HL-60 (cell line): ENCODE results near the gene PRSS33.

Source experiments
- CTCF ChIP-seq: IDR thresholded peaks from one replicate; pipeline ENCODE4 v1.5.1; 2011; ENCODE audit warnings: low read length, control low read depth, inconsistent platforms; ENCODE audit not compliant: insufficient read depth
- POLR2AphosphoS5 ChIP-seq: IDR thresholded peaks from 2 replicates; pipeline ENCODE4 v1.6.1; 2012; ENCODE audit warnings: low read depth
- SPI1 ChIP-seq: IDR thresholded peaks from 2 replicates; pipeline ENCODE4 v1.6.1; 2012; ENCODE audit warnings: low read depth, mild to moderate bottlenecking, borderline replicate concordance
- TF ChIP-seq, protein P1 (sequence below): IDR thresholded peaks from 2 replicates; pipeline ENCODE4 v1.6.1; 2012; ENCODE audit warnings: low read depth; ENCODE audit not compliant: insufficient replicate concordance

GRCh38 chr16:2749476-2749875 lies 37.9 kb downstream of the PRSS33 start:
- TF ChIP-seq, protein P1, sequence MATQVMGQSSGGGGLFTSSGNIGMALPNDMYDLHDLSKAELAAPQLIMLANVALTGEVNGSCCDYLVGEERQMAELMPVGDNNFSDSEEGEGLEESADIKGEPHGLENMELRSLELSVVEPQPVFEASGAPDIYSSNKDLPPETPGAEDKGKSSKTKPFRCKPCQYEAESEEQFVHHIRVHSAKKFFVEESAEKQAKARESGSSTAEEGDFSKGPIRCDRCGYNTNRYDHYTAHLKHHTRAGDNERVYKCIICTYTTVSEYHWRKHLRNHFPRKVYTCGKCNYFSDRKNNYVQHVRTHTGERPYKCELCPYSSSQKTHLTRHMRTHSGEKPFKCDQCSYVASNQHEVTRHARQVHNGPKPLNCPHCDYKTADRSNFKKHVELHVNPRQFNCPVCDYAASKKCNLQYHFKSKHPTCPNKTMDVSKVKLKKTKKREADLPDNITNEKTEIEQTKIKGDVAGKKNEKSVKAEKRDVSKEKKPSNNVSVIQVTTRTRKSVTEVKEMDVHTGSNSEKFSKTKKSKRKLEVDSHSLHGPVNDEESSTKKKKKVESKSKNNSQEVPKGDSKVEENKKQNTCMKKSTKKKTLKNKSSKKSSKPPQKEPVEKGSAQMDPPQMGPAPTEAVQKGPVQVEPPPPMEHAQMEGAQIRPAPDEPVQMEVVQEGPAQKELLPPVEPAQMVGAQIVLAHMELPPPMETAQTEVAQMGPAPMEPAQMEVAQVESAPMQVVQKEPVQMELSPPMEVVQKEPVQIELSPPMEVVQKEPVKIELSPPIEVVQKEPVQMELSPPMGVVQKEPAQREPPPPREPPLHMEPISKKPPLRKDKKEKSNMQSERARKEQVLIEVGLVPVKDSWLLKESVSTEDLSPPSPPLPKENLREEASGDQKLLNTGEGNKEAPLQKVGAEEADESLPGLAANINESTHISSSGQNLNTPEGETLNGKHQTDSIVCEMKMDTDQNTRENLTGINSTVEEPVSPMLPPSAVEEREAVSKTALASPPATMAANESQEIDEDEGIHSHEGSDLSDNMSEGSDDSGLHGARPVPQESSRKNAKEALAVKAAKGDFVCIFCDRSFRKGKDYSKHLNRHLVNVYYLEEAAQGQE, result no peak
- TF ChIP-seq CTCF (no peak), POLR2AphosphoS5 (no peak), SPI1 (no peak)
